GM12891 (cell line): Measurements from ENCODE around the gene ANKRD23.

ENCODE experiments used
- POLR2A ChIP-seq: IDR thresholded peaks from 2 replicates; pipeline ENCODE4 v1.6.1; 2011; ENCODE audit warnings: low read depth, low read length, control low read depth
- TAF1 ChIP-seq: IDR thresholded peaks from 2 replicates; pipeline ENCODE4 v1.6.1; 2011; ENCODE audit warnings: low read depth, low read length, control low read depth

DNA sequence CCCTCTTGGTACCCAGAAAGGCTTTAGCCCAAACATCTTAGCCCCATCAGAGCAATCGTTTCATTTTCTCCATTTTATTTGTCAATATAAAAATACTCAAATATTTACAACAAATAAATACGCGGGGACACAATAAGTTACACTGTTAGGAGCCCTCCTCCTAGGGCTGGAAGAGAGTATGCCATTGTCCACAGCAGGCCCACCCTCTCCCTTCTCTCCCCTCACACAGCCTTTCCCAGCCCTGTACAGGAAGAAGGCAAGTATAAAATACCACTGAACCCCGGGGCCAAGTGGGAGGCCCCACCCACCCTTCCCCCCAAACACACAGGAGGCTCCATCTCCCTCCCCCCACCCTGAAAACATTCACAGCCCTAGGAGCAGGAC, 15.9 kb upstream of the ANKRD23 start:
- TF ChIP-seq TAF1, result no peak
- no peak for TF ChIP-seq POLR2A
